ENCODE results near the gene ZNF280A.

Gene ZNF280A

GRCh38 chr22:22520020-22520656 lies at the start of gene ZNF280A:
TSS of gene ZNF280A (minus strand) at chr22:22520270. CDS start at chr22:22515630, 4,640 bp downstream.
- DNase-seq = no peak

DNA sequence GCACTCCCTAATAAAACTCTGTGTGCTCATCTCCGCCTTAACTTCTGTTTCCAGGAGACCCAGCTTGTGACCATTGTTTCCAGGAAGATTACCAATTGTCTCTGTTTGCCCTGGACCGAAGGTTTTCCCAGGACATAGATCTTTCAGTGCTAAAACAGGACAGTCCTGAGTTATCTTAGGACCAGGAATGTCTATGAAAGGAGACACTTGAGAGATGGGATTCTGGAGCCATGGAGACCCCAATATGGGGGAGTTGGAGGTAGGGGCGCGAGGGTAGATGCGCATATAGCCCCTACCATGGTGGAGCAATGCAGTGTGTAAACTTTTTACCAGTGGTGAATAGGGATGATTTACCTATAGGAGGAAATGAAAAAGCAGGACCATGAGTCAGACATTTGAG lies 49.1 kb upstream of the ZNF280A start:
- DNase-seq = no peak

GRCh38 chr22:22565981-22566380 lies 45.9 kb upstream of the ZNF280A start:
- DNase-seq = no peak

DNA sequence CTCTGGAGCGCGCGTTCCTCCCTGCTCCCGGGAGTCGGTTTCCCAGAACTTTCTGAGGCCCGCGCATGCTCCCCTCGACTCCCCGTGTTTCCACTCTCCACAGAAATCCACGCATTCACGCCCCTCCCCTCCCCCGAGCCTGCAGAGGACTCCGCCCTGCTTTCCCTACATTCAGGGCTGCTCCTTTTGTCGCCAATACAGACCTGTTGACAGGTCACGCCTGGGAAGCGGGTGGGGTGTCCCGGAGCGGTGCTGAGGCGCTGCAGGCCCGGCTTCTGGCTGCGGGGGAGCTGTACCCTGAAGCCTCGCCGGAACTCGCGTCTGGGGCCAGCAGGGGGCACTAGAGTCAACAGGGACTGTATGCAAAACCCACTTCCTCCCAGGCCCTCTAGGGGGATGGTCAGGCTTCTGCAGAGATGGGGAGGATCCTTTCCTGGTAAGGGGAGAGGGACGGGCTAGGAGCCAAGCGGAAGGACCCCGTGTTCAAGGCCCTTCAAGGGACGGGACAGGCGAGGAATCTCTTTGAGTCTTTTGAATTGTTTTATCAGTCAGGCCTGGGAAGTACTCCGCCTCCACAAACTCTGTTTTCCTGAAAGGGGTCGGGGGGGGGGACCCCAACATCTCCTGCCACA lies 39.0 kb upstream of the ZNF280A start, which contains the start of gene PRAME:
TSS of gene PRAME (minus strand) at position 294 of the 632 bp plus-strand sequence. CDS start 2,433 bp downstream, outside the sequence.
- DNase-seq = peak; percentile 79

- DNase-seq = no peak
Measured at GRCh38 chr22:22558071-22558971, 38.3 kb upstream of the ZNF280A start.

GRCh38 chr22:22556995-22557925 lies 37.2 kb upstream of the ZNF280A start:
- DNase-seq = peak; percentile 68

GRCh38 chr22:22556578-22556977 lies 36.5 kb upstream of the ZNF280A start:
- no peak for DNase-seq

DNA sequence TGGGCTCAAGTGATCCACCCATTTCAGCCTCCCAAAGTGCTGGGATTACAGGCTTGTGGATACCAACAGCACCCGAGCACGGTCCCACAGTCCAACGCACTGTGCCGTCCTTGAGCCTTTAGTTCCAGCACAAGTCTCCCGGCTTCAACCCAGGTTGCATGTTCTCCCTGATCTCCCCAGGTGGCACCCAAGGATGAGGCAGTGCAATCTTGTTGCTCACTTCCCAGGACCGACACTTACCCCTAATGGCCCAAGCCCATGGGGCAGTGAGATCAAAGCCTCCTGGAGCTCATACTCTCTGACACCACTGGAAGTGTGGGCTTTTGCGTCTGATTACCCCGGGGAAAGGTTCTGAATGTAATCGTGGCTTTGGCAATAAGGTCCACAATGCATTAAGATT lies 35.5 kb upstream of the ZNF280A start:
- DNase-seq = no peak

- DNase-seq = no peak
Measured at GRCh38 chr22:22554587-22555284, 34.7 kb upstream of the ZNF280A start.

- DNase-seq = no peak
Measured at GRCh38 chr22:22553735-22554586, 33.9 kb upstream of the ZNF280A start.

- DNase-seq = no peak
Measured at GRCh38 chr22:22553141-22553540, 33.1 kb upstream of the ZNF280A start.

GRCh38 chr22:22552630-22553029 lies 32.6 kb upstream of the ZNF280A start:
- no peak for DNase-seq

DNA sequence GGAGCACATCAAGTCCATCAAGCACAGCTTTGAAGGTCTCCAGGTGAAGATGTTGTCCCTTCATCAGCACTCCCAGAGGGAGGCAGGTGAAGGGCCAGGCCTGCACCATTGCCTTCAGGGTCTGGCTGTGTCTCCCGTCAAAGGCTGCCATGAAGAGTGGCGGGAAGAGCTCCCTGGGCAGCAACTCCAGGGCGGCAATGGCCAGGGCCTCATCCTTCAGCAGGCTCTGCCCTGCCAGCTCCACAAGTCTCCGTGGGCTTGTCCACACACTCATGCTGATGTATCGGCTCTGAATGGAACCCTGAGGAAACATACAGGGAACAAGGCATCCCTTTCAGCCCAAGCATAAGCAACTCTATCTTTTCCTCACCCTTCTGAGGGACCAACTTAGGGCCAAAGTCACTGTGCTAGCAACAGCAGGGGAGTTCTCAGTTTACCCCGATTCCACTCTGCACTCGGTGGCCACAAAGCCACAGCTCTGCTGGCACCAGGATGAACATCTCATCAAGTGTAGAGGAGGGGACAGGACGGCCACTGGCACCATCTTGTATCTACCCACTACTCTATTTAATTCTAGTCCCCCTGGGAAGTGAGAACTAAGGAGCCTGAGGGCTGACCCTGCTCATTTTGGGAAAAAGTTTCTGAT lies 30.8 kb upstream of the ZNF280A start:
- no peak for DNase-seq

GRCh38 chr22:22548910-22549309 lies 28.8 kb upstream of the ZNF280A start:
- DNase-seq = no peak

DNA sequence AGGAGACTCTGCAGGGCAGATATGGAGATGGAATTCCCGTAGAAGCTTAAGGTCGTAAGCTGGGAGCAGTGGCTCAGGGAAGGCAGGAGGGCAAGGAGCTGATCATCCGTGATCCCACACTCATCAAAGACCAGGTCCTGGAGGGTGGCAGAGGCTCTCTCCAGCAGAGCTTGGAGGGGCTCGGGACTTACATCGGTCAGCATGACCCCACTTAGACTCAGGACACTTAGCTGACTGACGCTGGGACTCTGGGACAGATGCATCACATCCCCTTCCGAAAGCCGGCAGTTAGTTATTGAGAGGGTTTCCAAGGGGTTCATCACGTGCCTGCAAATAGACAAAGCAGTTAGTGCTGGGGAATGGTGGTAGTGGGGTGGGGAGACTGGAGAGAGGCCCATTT lies 28.2 kb upstream of the ZNF280A start:
- DNase-seq = no peak

- DNase-seq = no peak
Measured at GRCh38 chr22:22547692-22548300, 27.7 kb upstream of the ZNF280A start.

- DNase-seq = no peak
Measured at GRCh38 chr22:22547226-22547625, 27.2 kb upstream of the ZNF280A start.

DNA sequence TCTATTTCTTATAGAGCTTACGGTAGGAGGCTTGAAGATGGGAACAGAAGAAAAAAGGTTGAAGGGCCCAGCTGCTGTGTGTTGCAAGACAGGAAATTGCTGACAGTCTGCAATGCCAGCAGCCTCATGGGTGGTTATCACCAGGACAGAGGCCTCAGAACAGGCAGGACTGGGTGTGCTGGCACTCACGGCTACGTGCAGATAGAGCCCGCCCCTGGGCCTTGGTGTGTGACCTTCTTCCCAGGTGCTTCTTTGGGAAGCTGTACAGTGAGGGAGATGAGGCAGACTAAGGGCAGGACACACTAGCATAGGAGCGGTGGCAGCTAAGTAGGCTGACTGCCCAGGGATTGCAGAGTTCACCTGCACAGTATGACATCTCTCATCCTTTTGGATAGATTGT lies 26.4 kb upstream of the ZNF280A start:
- DNase-seq = no peak

DNA sequence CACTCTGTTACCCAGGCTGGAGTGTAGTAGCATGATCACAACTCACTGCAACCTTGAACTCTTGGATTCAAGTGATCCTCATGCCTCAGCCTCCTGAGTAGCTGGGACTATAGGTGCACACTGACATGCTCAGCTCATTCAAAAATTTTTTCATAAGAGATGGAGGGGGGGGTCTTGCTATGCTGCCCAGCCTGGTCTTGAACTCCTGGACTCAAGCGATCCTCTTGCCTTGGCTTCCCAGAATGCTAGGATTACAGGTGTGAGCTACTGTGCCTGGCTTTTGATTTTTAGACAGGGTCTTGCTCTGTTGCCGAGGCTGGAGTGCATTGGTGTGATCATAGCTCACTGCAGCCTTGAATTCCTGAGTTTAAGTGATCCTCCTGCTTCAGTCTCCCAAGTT lies 25.0 kb upstream of the ZNF280A start:
- no peak for DNase-seq
